Astrocyte of the cerebellum (primary cell): ENCODE measurements around the gene ATP5PO.

Experiments used
- DNase-seq: peaks from one replicate; pipeline ENCODE4 v3.0.0-alpha.2; 2011; ENCODE audit warnings: low read depth
- H3K4me3 ChIP-seq: 2 replicates; pipeline ENCODE4 v1.5.1; 2011; ENCODE audit warnings: mild to moderate bottlenecking, low read depth, low read length, moderate library complexity
- CTCF ChIP-seq: IDR thresholded peaks from 2 replicates; pipeline ENCODE4 v1.5.1; 2012; ENCODE audit warnings: low read length, low read depth, moderate library complexity, mild to moderate bottlenecking; ENCODE audit errors: missing control alignments
- in situ Hi-C: cut with HindIII; loops from 2 replicates; pipeline ENCODE4 v1.10.0; 2017; ENCODE audit warnings: low sequenced_read_pairs

ATP5PO gene

GRCh38 chr21:33940881-33941245 is 25.3 kb upstream of the ATP5PO start:
- in situ Hi-C loops, result no loop called here
- no peak overlapping the region for H3K4me3 ChIP-seq
- no peak for TF ChIP-seq CTCF
- peak; percentile 42 for DNase-seq

- no peak for DNase-seq
- H3K4me3 ChIP-seq, result no peak overlapping the region
- in situ Hi-C loops, result no loop called here
- no peak for TF ChIP-seq CTCF
These were observed 24.7 kb upstream of the ATP5PO start for GRCh38 chr21:33940164-33940880.

GRCh38 chr21:33939226-33939625 is 23.6 kb upstream of the ATP5PO start:
- TF ChIP-seq CTCF, result no peak
- in situ Hi-C loops, result no loop called here
- H3K4me3 ChIP-seq, result no peak overlapping the region
- no peak for DNase-seq

- in situ Hi-C loops, result no loop called here
- no peak for DNase-seq
- H3K4me3 ChIP-seq, result no peak overlapping the region
- TF ChIP-seq CTCF, result no peak
These were observed 22.8 kb upstream of the ATP5PO start for GRCh38 chr21:33938381-33938780.

- DNase-seq, result no peak
- no peak overlapping the region for H3K4me3 ChIP-seq
- in situ Hi-C loops, result no loop called here
- no peak for TF ChIP-seq CTCF
These were observed 22.3 kb upstream of the ATP5PO start for GRCh38 chr21:33937931-33938339.

- in situ Hi-C loops, result no loop called here
- DNase-seq, result no peak
These were observed 21.5 kb upstream of the ATP5PO start for GRCh38 chr21:33937146-33937545.

More at GRCh38 chr21:33937146-33937545, 21.5 kb upstream of the ATP5PO start:
- no peak overlapping the region for H3K4me3 ChIP-seq
- TF ChIP-seq CTCF, result no peak
